ENCODE measurements around the gene MPV17L2.

DNA sequence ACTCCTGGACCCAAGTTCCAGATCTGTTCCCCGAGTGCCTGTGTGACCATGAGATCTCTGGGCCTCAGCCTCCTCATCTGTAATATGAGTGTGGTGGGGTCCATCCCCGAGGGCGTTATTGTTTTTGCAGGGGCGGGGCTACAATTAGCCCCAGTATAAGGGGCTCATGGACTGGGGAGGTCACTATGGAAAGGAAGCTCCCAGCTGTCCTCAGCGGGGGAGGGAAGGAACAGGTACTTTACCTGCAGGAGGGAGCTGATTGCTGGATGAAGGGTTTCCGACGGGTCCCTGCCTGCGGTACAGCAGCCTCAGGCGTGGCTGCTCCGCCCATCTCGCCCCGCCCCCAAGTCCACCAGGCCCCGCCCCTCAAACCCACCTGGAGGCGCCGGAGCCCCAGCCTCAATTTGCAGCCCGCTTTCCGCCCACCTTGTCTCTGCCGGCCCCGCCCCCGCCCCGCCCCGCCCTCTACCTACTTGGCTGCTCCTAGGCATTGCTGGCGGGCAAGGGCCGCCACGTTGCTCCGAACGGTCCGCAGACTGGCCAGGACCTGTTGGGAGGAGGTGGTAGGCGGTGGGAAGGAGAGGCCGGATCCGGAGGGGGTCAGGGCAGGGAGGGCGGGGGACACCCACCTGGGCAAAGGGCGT lies 27.7 kb downstream of the MPV17L2 start:
- TF ChIP-seq, protein P1, sequence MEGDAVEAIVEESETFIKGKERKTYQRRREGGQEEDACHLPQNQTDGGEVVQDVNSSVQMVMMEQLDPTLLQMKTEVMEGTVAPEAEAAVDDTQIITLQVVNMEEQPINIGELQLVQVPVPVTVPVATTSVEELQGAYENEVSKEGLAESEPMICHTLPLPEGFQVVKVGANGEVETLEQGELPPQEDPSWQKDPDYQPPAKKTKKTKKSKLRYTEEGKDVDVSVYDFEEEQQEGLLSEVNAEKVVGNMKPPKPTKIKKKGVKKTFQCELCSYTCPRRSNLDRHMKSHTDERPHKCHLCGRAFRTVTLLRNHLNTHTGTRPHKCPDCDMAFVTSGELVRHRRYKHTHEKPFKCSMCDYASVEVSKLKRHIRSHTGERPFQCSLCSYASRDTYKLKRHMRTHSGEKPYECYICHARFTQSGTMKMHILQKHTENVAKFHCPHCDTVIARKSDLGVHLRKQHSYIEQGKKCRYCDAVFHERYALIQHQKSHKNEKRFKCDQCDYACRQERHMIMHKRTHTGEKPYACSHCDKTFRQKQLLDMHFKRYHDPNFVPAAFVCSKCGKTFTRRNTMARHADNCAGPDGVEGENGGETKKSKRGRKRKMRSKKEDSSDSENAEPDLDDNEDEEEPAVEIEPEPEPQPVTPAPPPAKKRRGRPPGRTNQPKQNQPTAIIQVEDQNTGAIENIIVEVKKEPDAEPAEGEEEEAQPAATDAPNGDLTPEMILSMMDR (IDR thresholded peaks at IDR 0.05 in 2 of 3, conservative IDR thresholded peaks at IDR 0.05 in 1 of 3; ENCODE audit: control insufficient read depth in 2 of 3, extremely low read depth in 1 of 3, insufficient read depth in 1 of 3, low read depth in 3 of 3, low read length in 3 of 3): no peak
- no peak for TF ChIP-seq TCF3 (IDR thresholded peaks at IDR 0.05; ENCODE audit: borderline replicate concordance, insufficient read depth, low read depth, low read length)
- TF ChIP-seq POLR2A (IDR thresholded peaks at IDR 0.05; ENCODE audit: low read depth, low read length): no peak
- no peak for TF ChIP-seq SPI1 (IDR thresholded peaks at IDR 0.05; ENCODE audit: borderline replicate concordance, insufficient read depth, low read depth, low read length)
- TF ChIP-seq, protein P2, sequence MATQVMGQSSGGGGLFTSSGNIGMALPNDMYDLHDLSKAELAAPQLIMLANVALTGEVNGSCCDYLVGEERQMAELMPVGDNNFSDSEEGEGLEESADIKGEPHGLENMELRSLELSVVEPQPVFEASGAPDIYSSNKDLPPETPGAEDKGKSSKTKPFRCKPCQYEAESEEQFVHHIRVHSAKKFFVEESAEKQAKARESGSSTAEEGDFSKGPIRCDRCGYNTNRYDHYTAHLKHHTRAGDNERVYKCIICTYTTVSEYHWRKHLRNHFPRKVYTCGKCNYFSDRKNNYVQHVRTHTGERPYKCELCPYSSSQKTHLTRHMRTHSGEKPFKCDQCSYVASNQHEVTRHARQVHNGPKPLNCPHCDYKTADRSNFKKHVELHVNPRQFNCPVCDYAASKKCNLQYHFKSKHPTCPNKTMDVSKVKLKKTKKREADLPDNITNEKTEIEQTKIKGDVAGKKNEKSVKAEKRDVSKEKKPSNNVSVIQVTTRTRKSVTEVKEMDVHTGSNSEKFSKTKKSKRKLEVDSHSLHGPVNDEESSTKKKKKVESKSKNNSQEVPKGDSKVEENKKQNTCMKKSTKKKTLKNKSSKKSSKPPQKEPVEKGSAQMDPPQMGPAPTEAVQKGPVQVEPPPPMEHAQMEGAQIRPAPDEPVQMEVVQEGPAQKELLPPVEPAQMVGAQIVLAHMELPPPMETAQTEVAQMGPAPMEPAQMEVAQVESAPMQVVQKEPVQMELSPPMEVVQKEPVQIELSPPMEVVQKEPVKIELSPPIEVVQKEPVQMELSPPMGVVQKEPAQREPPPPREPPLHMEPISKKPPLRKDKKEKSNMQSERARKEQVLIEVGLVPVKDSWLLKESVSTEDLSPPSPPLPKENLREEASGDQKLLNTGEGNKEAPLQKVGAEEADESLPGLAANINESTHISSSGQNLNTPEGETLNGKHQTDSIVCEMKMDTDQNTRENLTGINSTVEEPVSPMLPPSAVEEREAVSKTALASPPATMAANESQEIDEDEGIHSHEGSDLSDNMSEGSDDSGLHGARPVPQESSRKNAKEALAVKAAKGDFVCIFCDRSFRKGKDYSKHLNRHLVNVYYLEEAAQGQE (IDR thresholded peaks at IDR 0.05; ENCODE audit: low read depth, low read length): no peak
- TF ChIP-seq MTA3 (IDR thresholded peaks at IDR 0.05; ENCODE audit: borderline replicate concordance, low read length): no peak
- TF ChIP-seq, protein P3, sequence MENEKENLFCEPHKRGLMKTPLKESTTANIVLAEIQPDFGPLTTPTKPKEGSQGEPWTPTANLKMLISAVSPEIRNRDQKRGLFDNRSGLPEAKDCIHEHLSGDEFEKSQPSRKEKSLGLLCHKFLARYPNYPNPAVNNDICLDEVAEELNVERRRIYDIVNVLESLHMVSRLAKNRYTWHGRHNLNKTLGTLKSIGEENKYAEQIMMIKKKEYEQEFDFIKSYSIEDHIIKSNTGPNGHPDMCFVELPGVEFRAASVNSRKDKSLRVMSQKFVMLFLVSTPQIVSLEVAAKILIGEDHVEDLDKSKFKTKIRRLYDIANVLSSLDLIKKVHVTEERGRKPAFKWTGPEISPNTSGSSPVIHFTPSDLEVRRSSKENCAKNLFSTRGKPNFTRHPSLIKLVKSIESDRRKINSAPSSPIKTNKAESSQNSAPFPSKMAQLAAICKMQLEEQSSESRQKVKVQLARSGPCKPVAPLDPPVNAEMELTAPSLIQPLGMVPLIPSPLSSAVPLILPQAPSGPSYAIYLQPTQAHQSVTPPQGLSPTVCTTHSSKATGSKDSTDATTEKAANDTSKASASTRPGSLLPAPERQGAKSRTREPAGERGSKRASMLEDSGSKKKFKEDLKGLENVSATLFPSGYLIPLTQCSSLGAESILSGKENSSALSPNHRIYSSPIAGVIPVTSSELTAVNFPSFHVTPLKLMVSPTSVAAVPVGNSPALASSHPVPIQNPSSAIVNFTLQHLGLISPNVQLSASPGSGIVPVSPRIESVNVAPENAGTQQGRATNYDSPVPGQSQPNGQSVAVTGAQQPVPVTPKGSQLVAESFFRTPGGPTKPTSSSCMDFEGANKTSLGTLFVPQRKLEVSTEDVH (IDR thresholded peaks at IDR 0.05; ENCODE audit: low read depth, partially characterized antibody): no peak
- TF ChIP-seq EP300 (IDR thresholded peaks at IDR 0.05; ENCODE audit: borderline replicate concordance in 1 of 2, control insufficient read depth in 1 of 2, low read depth in 2 of 2, low read length in 2 of 2): no peak
- TF ChIP-seq ZNF622 (IDR thresholded peaks at IDR 0.05): no peak
- TF ChIP-seq POLR2AphosphoS5 (IDR thresholded peaks at IDR 0.05; ENCODE audit: low read length): no peak
- TF ChIP-seq, protein P4, sequence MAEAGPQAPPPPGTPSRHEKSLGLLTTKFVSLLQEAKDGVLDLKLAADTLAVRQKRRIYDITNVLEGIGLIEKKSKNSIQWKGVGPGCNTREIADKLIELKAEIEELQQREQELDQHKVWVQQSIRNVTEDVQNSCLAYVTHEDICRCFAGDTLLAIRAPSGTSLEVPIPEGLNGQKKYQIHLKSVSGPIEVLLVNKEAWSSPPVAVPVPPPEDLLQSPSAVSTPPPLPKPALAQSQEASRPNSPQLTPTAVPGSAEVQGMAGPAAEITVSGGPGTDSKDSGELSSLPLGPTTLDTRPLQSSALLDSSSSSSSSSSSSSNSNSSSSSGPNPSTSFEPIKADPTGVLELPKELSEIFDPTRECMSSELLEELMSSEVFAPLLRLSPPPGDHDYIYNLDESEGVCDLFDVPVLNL (IDR thresholded peaks at IDR 0.05; ENCODE audit: low read depth, low read length): no peak

Data from GM12878 (cell line).